HT-29 (cell line): ENCODE measurements around the gene ZNF429. TPM values are rescaled to one million over a fixed set of nuclear protein-coding genes. Genes with fewer than 3 reads are reported as not detected.
"Not testable (repeated sequence)": the region's sequence is repeated elsewhere in the genome, so short reads cannot be mapped to it uniquely, and the experiment has no call there.

Experiments used
- DNase-seq: peaks from one replicate; pipeline ENCODE4 v3.0.0-alpha.2; 2015; ENCODE audit warnings: low spot score
- total RNA-seq: library from RNA; depleted of rRNA; stranded (reverse); fragments of >200 nt; shearing (Covaris generic); gene quantifications from 2 replicates; pipeline ENCODE4 v1.2.3, GENCODE V29; 2014

Gene ZNF429
- total RNA-seq, 1 experiment from 2014 or later: 0.41 TPM

GRCh38 chr19:21513651-21514050 is 8.2 kb downstream of the ZNF429 start:
- no peak for DNase-seq

DNA sequence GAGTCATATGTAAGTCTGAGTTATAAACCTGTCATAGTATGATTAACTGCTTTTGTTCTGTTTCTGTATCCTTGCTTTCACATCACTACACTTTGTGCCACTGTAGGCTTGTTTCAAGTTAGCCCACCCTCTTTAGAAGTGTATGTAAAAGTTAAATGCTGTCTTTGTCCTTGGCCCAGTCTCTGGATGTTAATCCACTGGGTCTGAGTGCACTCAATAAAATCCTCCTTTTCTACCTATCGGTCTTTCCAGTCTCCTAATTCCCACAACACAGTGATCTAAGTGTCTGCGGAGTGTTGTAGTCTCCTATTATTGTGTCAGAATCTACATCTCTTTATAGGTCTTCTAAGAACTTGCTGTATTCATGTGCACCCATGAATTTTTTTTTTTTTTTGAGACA is 14.1 kb downstream of the ZNF429 start:
- DNase-seq: no peak

- DNase-seq: no peak
Measured at GRCh38 chr19:21532904-21533303, 27.5 kb downstream of the ZNF429 start.

DNA sequence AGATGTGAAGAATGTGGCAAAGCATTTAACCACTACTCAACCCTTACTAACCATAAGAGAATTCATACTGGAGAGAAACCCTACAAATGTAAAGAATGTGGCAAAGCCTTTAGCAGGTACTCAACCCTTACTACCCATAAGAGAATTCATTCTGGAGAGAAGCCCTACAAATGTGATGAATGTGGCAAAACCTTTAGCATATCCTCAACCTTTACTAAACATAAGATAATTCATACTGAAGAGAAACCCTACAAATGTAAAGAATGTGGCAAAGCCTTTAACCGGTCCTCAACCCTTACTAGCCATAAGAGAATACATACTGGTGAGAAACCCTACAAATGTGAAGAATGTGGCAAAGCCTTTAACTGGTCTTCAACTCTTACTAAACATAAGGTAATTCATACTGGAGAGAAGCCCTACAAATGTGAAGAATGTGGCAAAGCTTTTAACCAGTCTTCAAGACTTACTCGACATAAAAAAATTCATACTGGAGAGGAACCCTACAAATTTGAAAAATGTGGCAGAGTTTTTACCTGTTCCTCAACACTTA is 31.4 kb downstream of the ZNF429 start:
- DNase-seq: not testable (repeated sequence)

GRCh38 chr19:21559444-21559843 is 54.0 kb downstream of the ZNF429 start:
- DNase-seq: no peak

GRCh38 chr19:21564406-21564805 is 59.0 kb downstream of the ZNF429 start:
- no peak for DNase-seq

DNA sequence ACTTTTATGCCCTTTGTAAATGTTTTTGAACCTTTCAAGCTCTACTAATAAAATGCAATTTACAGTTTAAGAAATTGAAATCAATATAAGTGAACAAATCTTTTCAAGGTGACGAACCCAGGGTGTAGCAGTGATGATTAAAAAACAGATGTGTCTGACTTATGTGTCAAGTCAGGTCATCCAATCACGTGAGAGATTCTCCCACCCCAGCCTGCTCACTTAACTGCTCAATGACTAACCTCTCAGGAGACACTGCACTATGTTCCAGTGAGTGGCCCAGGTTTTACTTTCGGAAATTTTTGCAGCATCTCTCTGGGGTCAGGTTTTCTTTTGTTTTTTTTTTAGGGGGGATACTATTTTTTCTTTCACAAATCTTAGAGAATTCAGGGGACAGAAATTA is 60.7 kb downstream of the ZNF429 start:
- no peak for DNase-seq

- DNase-seq: not testable (repeated sequence)
Measured at GRCh38 chr19:21567806-21568205, 62.4 kb downstream of the ZNF429 start.

- no peak for DNase-seq
Measured at GRCh38 chr19:21568816-21569493, 63.6 kb downstream of the ZNF429 start.

- no peak for DNase-seq
Measured at GRCh38 chr19:21569494-21569865, 64.1 kb downstream of the ZNF429 start.

GRCh38 chr19:21571316-21571715 is 65.9 kb downstream of the ZNF429 start:
- DNase-seq: no peak

DNA sequence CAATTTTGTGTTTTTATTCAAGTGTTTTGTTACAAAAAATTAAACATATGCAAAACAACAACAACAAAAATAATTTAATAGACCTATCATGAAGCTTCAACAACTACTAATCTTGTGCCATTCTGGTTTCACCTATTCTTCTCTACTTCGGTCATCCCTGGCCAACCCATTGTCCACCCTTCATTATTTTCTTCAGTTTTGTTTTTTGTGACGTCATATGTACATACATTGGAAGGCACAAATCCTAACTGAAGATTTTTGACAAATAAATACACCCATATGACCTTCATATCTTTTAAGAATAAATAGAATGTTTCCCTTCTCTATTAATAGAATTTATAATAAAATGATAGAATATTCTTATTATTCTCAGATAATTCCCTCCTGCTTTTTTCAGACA is 69.2 kb downstream of the ZNF429 start:
- DNase-seq: no peak

- DNase-seq: no peak
Measured at GRCh38 chr19:21576481-21576880, 71.1 kb downstream of the ZNF429 start.

DNA sequence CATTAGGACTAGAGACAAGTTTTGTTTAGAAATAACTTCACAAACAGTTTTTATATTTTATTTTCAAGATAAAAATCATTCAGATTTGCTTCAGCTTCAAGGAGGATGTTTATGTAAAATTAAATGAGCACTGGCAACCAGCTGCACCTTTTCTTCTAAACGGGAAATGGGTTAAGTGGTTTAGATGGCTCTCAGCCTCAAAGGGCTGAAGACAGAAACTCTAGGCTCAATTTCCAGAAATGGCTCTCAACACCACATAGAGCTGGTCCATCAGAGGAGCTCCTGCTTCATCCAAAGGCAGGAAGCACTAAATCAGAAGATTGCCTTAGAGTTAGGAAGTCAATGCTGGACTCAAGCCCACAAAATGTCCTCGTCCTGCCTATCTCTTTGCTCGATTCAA is 74.7 kb downstream of the ZNF429 start:
- DNase-seq: no peak

- no peak for DNase-seq
Measured at GRCh38 chr19:21580818-21581217, 75.4 kb downstream of the ZNF429 start.

- DNase-seq: no peak
Measured at GRCh38 chr19:21581646-21582240, 76.3 kb downstream of the ZNF429 start.

GRCh38 chr19:21584537-21584936 is 79.1 kb downstream of the ZNF429 start:
- DNase-seq: no peak

GRCh38 chr19:21585281-21585890 is 80.0 kb downstream of the ZNF429 start:
- no peak for DNase-seq

DNA sequence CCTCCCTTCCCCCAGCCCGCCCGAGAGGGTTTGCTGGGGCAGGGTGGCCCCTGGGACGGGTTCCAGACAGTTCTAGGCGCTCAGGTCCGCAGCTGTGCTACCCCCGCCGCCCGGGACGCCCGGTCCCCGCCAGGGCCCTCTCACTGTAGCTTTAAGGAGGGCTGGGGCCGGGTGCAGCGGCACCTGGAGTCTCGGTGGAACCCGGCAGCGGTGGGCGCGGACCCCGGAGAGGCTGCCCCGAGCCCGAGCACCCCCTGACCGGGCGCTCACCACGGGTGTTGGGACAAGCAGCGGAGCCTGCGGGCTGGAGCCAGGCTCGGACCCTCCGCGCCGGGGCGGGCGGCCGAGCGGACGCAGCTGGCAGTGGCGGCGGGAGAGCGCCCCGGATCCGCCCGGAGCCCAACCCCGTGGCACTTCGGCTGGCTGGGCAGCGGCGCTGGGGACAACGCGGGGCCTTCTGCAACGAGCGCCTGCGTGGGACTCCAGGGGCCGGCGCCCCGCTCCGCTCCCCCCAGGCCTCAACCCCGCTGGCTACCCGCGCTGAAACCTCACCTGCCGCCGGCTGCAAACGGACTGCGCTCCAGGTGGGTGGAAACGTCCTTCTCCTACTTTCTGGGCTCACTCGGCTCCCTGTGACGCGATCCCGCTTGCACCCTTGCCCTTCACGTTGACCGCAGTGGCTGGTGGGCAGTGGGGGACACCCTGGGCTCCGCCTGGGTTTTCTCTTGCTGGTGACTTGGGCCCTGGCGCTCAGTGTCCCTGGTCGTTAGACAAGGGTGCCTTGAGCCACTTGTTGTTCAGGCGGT is 81.1 kb downstream of the ZNF429 start:
- no peak for DNase-seq

DNA sequence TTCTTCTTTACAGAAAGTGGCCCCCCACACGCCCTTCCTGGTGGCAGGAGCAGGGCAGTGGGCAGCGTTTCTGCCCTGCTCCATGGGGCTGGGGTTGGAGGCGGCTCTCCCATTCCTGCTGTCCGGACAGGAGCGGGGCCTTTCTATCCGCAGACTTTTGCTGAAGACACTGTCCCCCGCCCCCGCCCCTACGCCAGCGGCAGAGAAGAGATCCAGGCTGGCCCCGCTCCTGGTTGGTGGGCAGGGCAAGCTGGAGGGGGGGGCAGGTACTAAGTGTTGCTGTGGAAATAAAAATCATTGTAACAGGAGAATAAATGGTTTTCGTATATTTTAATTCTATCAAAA is 81.7 kb downstream of the ZNF429 start:
- no peak for DNase-seq

DNA sequence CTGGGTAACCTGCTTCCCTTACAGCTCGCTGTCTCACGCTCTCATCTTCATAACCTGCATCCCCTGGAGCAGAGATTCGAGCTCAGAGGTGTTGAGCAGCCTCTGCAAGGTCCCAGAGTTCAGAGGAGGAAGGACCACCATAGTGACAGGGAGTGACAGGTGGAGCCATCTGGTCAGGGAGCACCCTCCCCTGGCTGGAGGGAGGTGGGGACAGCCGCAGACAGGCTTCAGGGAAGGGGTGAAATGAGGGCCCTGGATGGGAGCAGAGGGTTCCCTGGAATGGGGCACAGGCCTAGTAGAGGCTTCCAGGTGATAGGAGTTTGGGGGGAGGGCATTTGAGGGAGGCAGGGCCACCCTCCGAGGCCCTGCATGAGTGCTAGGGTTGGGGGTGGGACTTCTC is 82.1 kb downstream of the ZNF429 start:
- no peak for DNase-seq

DNA sequence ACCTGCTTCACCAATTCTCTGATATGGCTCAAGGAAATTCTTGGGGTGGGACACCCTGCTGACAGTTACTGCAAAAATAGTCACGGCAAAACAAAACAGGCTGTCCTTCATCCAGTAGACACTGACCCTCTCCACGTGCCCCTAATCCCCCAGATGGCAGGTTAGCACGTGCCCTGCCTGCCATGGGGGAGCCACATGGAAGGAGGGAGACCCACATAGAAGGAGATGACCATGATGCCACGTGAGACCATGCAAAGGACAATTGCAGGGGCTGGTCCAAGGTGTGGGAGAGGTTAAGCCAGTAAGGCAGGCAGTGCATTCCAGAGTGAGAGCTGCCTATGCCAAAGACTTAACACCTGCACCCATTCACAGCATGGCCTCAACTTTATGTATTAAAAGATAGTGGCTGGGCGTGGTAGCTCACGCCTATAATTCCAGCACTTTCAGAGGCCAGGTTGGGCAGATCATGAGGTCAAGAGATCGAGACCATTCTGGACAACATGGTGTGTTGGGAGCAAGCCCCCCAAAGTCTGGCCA is 82.7 kb downstream of the ZNF429 start:
- DNase-seq: no peak
